ENCODE measurements around the gene RFX3.

The RFX3 gene

DNA sequence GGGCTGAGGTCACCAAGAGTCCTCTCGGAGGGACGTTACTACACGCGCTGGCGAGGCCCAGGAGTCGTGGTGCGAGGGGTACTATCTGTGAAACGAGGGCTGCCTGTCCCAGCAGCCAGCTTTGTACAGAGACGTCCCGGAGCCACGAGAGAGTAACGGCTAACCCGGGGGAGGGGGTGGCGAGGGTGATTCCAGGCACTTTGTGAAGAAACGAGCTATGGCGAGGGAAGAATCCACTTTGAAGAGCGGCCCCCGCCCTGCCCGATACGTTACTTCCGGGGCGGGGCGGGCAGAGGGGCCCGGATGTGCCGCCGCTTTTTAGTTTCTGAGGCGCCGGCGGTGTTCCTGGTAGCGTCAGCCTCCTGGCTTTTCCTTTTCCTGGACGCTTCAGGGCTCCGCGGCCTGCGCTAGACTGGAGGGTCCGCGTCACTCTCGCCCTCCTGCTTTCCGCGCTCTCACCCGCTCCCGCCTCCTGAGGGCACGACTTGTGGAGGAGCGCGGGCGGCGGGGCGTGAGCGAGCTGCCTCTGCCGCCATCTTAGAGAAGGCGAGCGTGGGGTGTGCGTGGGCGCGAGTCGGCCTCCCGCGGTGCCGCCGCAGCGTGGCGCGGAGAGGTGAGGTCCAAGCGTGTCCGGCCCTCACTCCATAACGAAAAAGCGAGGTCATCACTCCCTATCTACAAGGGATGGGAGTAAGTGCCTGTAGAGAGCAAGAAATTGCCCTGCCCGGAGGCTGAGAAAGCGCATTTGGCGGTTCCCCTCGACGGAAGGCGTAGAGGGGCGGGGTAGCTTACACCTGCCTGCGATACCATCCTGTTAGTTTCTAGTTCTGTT is 580 bp upstream of the RFX3 start:
- TF ChIP-seq, protein P1, sequence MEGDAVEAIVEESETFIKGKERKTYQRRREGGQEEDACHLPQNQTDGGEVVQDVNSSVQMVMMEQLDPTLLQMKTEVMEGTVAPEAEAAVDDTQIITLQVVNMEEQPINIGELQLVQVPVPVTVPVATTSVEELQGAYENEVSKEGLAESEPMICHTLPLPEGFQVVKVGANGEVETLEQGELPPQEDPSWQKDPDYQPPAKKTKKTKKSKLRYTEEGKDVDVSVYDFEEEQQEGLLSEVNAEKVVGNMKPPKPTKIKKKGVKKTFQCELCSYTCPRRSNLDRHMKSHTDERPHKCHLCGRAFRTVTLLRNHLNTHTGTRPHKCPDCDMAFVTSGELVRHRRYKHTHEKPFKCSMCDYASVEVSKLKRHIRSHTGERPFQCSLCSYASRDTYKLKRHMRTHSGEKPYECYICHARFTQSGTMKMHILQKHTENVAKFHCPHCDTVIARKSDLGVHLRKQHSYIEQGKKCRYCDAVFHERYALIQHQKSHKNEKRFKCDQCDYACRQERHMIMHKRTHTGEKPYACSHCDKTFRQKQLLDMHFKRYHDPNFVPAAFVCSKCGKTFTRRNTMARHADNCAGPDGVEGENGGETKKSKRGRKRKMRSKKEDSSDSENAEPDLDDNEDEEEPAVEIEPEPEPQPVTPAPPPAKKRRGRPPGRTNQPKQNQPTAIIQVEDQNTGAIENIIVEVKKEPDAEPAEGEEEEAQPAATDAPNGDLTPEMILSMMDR (IDR thresholded peaks at IDR 0.05; ENCODE audit: control insufficient read depth, insufficient read depth, low read depth, low read length, missing control alignments) = no peak
- H3K4me3 ChIP-seq (ENCODE audit: control insufficient read depth, low read depth, low read length) = peak overlapping the region; percentile 94
- no peak for DNase-seq (ENCODE audit: low read depth)

DNA sequence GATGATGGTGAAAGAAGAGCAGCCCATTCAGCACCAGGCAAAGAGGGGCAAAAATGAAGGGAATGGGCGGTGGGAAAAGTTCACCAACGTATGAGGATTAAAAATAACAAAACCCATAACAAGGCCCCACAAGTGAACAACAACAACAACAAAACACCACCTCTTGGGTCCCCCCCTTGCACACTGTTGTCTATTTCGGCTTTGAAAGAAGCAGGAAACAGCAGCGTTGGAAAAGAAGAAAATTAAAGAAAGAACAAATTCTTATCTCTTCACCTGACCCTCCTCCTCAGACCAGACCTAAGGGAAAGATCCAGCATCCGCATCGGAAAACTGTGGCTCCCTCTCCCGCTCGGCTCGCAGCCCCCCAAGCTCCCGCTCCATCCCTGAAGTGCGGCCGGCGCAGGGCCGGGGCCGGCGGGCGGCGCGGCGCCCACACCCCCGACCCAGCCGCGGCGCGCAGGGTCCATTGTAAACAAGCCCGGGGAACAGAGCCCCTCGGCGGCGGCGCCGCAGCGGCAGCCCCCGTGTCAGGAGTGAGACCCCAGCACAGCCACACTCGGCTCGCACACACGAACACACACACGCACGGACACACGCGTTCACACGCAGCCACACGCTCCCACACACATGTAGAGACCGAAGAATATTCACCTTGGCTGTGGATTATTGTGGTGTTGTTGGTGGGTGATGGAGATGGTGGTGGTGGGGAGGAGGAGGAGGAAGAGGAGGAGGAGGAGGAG is 535 bp downstream of the RFX3 start:
- H3K4me3 ChIP-seq (ENCODE audit: control insufficient read depth, low read depth, low read length) = peak overlapping the region; percentile 94
- no peak for DNase-seq (ENCODE audit: low read depth)
- TF ChIP-seq, protein P1 (IDR thresholded peaks at IDR 0.05; ENCODE audit: control insufficient read depth, insufficient read depth, low read depth, low read length, missing control alignments) = no peak

DNA sequence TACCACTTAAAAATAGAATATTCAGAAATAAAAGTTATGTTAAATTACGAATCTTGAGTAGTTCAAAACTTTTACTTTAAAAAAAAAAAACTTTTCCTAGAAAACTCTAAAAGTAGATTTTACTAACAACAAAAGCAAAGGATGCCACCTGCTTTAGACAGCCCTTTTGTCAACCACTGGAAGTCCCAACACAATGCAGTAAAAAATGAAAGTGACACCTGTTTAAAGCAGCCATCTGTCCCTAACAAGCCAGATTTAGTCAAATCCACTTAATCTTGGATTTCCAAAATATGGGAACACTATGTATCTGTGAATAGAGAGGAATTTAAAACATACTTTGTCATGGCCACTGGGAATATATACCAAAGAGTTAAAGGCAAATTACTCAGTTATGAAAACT is 3.8 kb downstream of the RFX3 start:
- DNase-seq (ENCODE audit: low read depth) = no peak
- TF ChIP-seq, protein P1 (IDR thresholded peaks at IDR 0.05; ENCODE audit: control insufficient read depth, insufficient read depth, low read depth, low read length, missing control alignments) = no peak
- no peak overlapping the region for H3K4me3 ChIP-seq (ENCODE audit: control insufficient read depth, low read depth, low read length)

DNA sequence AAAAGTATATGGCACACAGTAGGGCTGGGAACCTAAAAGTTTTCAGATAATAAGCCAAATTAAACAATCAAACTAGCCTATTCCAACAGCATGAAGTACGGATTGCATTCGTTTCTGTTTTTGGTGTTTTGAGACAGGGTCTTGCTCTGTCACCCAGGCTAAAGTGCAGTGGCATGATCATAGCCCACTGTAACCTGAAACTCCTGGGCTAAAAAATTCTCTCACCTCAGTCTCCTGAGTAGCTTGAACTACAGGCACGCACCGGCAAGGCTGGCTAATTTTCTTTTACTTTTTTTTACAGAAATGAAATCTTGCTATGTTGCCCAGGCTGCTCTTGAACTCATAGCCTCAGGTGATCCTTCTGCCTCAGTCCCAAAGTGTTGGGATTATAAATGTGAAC is 5.2 kb downstream of the RFX3 start:
- H3K4me3 ChIP-seq (ENCODE audit: control insufficient read depth, low read depth, low read length) = no peak overlapping the region
- TF ChIP-seq, protein P1 (IDR thresholded peaks at IDR 0.05; ENCODE audit: control insufficient read depth, insufficient read depth, low read depth, low read length, missing control alignments) = no peak
- DNase-seq (ENCODE audit: low read depth) = no peak

DNA sequence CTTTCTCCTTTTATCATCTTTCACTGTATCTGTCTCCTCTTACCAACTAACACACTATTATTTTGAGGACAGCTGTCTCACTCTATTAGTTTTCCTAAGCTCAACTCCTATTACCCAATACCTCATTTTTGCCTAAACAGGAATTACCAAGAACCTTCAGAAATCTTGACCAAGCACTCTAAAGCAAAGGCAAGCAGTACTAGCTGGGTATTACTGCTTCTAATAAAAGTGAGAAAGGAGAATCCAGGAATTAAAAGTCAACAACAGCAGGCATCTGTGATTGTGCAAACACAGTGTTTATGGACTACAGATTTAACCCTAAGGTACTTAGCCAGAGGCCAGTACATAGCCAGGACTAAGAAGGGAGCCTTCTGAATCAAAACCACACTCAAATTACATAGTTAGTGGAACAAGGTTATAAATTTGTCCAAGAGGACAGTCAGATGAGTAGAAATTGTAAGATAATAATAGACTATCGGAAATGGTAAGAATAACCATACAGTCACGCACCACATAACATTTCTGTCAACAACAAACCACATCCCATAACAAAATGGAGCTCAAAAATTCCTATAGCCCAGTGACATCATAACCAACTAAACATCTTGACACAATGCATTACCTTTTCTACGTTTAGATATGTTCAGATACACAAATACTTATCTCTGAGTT is 8.3 kb downstream of the RFX3 start:
- H3K4me3 ChIP-seq (ENCODE audit: control insufficient read depth, low read depth, low read length) = no peak overlapping the region
- TF ChIP-seq, protein P1 (IDR thresholded peaks at IDR 0.05; ENCODE audit: control insufficient read depth, insufficient read depth, low read depth, low read length, missing control alignments) = no peak
- DNase-seq (ENCODE audit: low read depth) = peak; percentile 31

DNA sequence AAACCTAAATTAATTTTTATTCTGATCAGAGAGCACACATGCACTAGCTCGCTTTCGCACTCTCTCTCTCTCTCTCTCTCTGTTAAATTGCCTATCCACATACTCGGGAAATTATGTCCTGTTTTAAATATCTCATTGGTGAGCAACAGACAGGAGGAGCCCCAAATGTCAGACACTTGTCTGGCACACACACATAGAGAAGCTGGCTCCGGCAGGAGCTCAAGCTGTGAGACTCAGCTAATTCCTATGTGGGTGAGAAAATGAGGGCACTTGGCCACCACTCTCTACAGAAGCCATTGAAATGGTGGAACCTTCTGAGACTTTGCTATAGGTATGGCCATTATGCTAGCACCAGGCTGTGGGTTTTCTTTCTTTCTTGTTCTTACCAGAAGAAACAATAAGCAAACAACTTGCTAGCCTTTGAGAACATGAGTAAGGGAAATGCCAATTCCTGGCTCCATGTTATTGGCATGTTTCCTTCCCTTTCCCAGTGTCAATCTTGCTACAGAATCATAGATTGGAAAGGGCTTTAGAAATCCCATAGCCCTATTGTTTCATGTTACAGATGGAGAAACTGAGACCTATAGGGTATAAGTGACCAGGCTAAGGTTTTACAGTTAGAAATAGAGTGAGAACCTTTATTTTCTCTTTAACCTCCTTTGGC is 9.0 kb downstream of the RFX3 start:
- no peak for DNase-seq (ENCODE audit: low read depth)
- TF ChIP-seq, protein P1 (IDR thresholded peaks at IDR 0.05; ENCODE audit: control insufficient read depth, insufficient read depth, low read depth, low read length, missing control alignments) = no peak
- no peak overlapping the region for H3K4me3 ChIP-seq (ENCODE audit: control insufficient read depth, low read depth, low read length)
